ENCODE measurements around the gene CFD. TPM values are rescaled to one million over a fixed set of nuclear protein-coding genes. Genes with fewer than 3 reads are reported as not detected.
"Not testable (repeated sequence)": the region's sequence is repeated elsewhere in the genome, so short reads cannot be mapped to it uniquely, and the experiment has no call there.

CFD gene
- polyA plus RNA-seq, 12 donors: 0.98 to 20.8 (median 1.6) TPM; not detected in 1

DNA sequence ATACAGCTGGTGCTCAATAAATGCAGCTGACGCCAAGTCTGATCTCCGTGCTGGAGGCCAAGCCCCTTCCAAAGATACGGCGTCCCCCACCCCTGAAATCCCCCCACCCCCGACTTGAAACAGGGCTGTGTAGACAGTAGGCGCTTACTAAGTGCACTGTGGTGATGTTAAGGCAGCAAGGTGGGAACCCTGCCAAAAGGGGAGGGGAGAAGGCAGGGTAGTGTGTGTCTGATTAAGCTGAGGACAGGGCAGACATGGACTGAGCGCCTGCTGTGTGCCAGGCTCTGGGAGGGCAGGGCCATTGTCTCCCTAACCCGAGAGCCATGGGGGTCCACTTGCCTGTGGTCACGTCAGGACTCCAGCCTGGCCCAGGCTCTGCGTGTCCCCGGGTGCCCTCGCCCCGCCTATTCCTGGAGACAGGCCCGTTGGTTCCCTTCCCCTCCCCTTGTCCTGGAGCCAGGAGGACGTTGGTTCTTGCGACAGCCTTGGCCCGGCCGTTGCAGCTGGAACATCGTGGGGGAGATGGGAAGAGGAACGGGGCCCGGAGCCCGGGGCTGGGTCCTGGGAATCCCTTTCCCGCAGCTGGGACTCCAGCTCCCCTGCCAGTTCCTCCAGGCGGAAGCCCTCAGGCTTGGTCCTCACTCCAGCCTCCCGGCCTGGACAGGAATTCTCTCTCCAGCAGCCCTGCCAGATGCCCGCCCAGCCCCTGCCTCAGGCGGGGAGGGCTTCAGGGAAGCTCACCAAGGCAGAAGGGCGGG, 9.1 kb upstream of the CFD start:
- DNase-seq: peak; percentile 85

DNA sequence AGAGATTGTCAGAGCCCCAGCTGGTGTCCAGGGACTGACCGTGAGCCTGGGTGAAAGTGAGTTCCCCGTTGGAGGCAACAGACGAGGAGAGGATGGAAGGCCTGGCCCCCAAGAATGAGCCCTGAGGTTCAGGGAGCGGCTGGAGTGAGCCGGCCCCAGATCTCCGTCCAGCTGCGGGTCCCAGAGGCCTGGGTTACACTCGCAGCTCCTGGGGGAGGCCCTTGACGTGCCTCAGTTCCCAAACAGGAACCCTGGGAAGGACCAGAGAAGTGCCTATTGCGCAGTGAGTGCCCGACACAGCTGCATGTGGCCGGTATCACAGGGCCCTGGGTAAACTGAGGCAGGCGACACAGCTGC, 8.5 kb upstream of the CFD start:
- no peak for DNase-seq

- DNase-seq: no peak
Measured at GRCh38 chr19:852136-853013, 7.1 kb upstream of the CFD start, which contains the start of gene ELANE. TSS of gene ELANE (plus strand) at chr19:852303. CDS start at chr19:852329, 26 bp downstream.

- DNase-seq: no peak
Measured at GRCh38 chr19:853014-853585, 6.4 kb upstream of the CFD start.

DNA sequence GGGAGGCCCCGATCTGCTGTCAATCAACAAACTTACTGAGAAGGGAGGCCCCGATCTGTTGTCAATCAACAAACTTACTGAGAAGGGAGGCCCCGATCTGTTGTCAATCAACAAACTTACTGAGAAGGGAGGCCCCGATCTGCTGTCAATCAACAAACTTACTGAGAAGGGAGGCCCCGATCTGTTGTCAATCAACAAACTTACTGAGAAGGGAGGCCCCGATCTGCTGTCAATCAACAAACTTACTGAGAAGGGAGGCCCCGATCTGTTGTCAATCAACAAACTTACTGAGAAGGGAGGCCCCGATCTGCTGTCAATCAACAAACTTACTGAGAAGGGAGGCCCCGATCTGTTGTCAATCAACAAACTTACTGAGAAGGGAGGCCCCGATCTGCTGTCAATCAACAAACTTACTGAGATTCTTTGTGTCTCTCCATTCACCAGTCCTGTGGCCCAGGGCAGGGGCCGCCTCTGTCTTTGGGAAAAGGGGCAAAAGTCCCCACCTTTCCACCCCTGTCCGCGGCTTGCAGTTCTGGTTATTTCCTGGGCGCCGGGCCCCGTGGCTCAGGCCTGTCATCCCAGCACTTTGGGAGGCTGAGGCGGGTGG, 5.7 kb upstream of the CFD start:
- not testable (repeated sequence) for DNase-seq

DNA sequence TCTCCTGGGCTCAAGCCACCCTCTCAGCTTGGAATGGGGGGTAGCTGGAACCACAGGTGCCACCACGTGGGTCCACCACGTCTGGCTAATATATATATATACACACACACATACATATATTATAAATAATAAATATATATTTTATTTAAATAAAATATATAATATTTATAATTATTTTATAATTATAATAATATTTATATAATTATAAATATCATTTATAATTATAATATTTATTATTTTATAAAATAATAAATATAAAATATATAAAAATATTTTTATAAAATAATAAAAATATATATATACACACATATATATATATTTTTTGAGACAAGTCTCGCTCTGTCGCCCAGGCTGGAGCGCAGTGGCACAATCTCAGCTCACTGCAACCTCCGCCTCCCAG, 4.9 kb upstream of the CFD start:
- DNase-seq: no peak

- no peak for DNase-seq
Measured at GRCh38 chr19:855142-855541, 4.3 kb upstream of the CFD start.

- DNase-seq: no peak
Measured at GRCh38 chr19:855566-856120, 3.8 kb upstream of the CFD start.

- DNase-seq: no peak
Measured at GRCh38 chr19:858284-858683, 1.2 kb upstream of the CFD start.

DNA sequence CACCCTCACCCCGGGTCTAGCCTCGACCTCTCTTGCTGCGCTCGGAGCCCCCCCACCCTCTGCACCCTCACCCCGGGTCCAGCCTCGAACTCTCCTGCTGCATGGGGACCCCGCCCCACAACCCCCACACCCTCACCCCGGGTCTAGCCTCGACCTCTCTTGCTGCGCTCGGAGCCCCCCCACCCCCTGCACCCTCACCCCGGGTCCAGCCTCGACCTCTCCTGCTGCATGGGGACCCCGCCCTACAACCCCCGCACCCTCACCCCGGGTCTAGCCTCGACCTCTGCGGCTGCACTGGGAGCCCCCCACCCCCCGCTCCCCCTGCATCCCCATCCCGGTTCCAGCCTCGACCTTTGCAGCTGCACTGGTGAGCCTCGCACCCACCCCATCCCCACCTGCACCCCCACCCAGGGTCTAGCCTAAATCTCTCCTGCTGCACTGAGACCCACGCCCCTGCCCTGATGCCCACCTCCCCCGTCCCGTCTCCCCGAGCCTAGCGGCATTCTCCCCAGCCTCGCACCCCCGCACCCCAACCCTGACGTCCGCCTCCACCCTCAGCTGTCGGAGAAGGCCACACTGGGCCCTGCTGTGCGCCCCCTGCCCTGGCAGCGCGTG, 1.8 kb downstream of the CFD start:
- DNase-seq: no peak

DNA sequence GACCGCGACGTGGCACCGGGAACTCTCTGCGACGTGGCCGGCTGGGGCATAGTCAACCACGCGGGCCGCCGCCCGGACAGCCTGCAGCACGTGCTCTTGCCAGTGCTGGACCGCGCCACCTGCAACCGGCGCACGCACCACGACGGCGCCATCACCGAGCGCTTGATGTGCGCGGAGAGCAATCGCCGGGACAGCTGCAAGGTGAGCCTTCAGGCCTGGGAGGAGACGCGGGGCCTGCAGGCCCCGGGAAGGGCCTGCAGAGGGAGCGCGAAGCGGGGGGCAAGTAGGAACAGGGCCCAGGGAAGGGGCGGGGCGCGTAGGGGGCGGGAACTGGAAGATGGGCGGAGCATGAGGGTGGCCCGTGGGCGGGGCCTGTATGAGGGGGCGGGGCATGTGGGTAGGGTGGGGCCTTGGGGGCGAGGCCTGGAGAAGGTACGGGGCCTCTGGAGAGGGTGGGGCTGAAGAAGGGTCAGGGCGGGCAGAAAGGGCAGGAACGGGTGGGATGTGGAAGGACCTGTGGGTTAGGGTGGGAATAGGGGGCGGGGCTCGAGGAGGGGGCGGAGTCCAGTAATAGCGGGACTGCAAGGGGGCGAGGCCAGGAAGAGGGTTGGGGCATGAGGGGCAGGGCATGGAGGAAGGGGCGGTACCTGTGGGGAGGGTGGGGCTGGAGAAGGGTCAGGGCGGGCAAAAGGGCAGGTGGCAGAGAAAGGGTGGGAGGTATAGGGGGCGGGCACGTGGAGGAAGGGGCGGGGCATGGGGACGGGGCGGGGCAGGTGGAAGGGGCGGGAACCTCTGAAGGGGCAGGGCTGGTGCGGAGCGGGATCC, 2.5 kb downstream of the CFD start:
- no peak for DNase-seq

GRCh38 chr19:862581-863314, 3.3 kb downstream of the CFD start:
- DNase-seq: no peak

DNA sequence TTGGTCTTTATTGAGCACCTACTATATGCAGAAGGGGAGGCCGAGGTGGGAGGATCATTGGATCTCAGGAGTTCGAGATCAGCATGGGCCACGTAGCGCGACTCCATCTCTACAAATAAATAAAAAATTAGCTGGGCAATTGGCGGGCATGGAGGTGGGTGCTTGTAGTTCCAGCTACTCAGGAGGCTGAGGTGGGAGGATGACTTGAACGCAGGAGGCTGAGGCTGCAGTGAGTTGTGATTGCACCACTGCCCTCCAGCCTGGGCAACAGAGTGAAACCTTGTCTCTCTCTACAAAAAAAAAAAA, 3.8 kb downstream of the CFD start:
- DNase-seq: no peak

- no peak for DNase-seq
Measured at GRCh38 chr19:866769-867300, 7.4 kb downstream of the CFD start.

GRCh38 chr19:867301-867793, 7.9 kb downstream of the CFD start:
- no peak for DNase-seq

DNA sequence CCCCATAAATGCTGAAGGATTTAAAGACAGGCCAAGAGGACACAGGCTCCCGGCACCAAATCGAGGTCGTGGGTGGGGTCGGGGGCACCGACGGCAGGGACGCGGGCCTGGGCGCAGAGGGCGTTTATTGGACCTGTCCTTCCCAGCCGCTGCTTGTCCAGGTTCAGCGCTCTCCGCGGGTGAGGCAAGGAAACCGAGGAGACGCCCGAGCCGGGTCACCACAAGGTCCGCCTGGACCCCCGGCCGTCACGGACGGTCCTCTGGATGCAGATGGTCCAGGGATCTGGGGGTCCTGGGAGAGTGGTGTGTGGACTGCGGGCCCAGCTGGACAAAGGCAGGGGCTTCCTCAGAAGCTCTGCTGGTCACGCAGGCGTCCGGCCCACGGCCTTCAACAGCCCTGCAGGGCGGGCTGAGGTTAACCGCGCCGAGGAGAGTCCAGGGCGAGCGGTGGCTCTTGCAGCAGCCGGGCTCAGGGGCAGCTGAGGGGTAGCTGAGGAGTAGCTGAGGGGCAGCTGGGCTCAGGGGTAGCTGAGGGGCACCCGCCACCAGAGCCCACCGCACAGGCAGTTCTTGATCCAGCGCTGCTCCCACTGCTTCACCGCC, 8.5 kb downstream of the CFD start:
- no peak for DNase-seq

GRCh38 chr19:868458-869244, 9.2 kb downstream of the CFD start:
- DNase-seq: no peak

Data from muscle of arm (tissue), 12 donors.